Left lung (tissue), 10 donors: Measurements from ENCODE around the gene JARID2. TPM values are rescaled to one million over a fixed set of nuclear protein-coding genes. Genes with fewer than 3 reads are reported as not detected.

Experiments used
- ATAC-seq: fragments of 200-7000 bp; cut with Tn5 transposase; one replicate; pipeline ENCODE4 v1.9.1; 2020; ENCODE audit warnings: moderate library complexity
- DNase-seq, 4 donors: peaks; one replicate each; pipeline ENCODE4 v3.0.0-alpha.2; 2013 to 2020
- H3K27ac ChIP-seq, 2 donors: fragments of 200-600 bp; sonication (generic) in 1 of 2; one replicate each; pipeline versions ENCODE4 v1.5.0 to v1.8.0; 2020 to 2021
- H3K27me3 ChIP-seq, 2 donors: fragments of 200-600 bp; sonication (generic) in 1 of 2; one replicate each; pipeline versions ENCODE4 v1.5.0 to v1.8.0; 2020 to 2021
- H3K36me3 ChIP-seq, 2 donors: fragments of 200-600 bp; sonication (generic) in 1 of 2; one replicate each; pipeline versions ENCODE4 v1.5.0 to v1.8.0; 2020 to 2021
- H3K4me1 ChIP-seq, 2 donors: fragments of 200-600 bp; one replicate each; pipeline ENCODE4 v1.8.0; 2021
- H3K4me3 ChIP-seq, 2 donors: fragments of 200-600 bp; sonication (generic) in 1 of 2; one replicate each; pipeline versions ENCODE4 v1.5.0 to v1.8.0; 2020 to 2021; ENCODE audit warnings: mild to moderate bottlenecking in 1 of 2
- H3K9me3 ChIP-seq, 2 donors: fragments of 200-600 bp; sonication (generic) in 1 of 2; one replicate each; pipeline versions ENCODE4 v1.5.0 to v1.8.0; 2020 to 2021
- CTCF ChIP-seq, 2 donors: fragments of 200-600 bp; sonication (generic) in 1 of 2; IDR thresholded peaks; one replicate each; pipeline versions ENCODE4 v1.5.0 to v1.8.0; 2021; ENCODE audit warnings: antibody characterized with exemption in 2 of 2
- intact Hi-C, 2 donors: fragments of 100-400 bp; cut with DNase I; formaldehyde crosslinking; loops; one replicate each; pipeline versions ENCODE4 v1.11.2 to v1.14.2; 2022
- polyA plus RNA-seq, 6 donors: library from polyadenylated mRNA; unstranded; fragments of 120-200 nt; gene quantifications; one replicate each; pipeline ENCODE4 v1.2.1, GENCODE V29; 2013; ENCODE audit not compliant: insufficient read length in 6 of 6
- total RNA-seq, 2 donors: library from RNA; stranded (reverse); fragmentation: NEBNext Ultra II Directional; extraction: Animal tissue kit (Norgen Biotek cat#: 25700); gene quantifications; one replicate each; pipeline ENCODE4 v1.2.1, GENCODE V29; 2021
- donor health status: DM: no; HTN: yes; CAD: no.
- donor health status: DM: no; HTN: no; CAD: no.

JARID2 gene
- total and polyA plus RNA-seq, 8 donors, result 10.2 to 19.4 (median 17.8) TPM

- DNase-seq, result no peak
- no peak for ATAC-seq
- intact Hi-C loops, result no loop called here
- no peaks in the 10 kb centered on the region for H3K9me3 ChIP-seq
- peaks cover 12 to 85% of the 10 kb centered on the region in 2 donors for H3K4me1 ChIP-seq
- H3K27ac ChIP-seq, result no peak overlapping the region
- H3K4me3 ChIP-seq, result no peak overlapping the region
- no peak for TF ChIP-seq CTCF (IDR thresholded peaks at IDR 0.05)
- H3K36me3 ChIP-seq, result no peaks in the 10 kb centered on the region
- no peaks in the 10 kb centered on the region for H3K27me3 ChIP-seq
Observed at GRCh38 chr6:15257357-15258132, 11.7 kb downstream of the JARID2 start.

DNA sequence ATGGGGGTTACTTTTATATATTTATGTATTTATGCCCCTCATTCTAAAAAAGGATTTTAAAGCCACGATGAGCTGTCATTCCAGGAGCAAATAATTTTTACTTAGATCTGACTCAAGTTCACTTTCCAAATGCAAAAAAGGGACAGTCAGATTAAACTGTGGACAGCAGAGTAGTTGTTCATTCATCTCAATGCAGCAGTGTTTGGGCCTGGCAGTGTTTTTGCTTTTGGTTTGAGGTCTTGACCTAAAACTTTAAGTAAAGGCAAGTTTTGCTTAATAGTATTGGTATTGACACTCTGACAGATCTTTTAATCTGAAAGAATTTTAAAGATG lies 13.9 kb downstream of the JARID2 start:
- Histone ChIP-seq H3K4me1 (peaks cover 17 to 83% of the 10 kb centered on the region in 2 donors), H3K27me3 (no peaks in the 10 kb centered on the region), H3K27ac (no peak overlapping the region), H3K36me3 (no peaks in the 10 kb centered on the region), H3K4me3 (no peak overlapping the region), H3K9me3 (no peaks in the 10 kb centered on the region)
- TF ChIP-seq CTCF (IDR thresholded peaks at IDR 0.05), result no peak
- ATAC-seq (no peak), DNase-seq (no peak)
- intact Hi-C loops, result no loop called here

GRCh38 chr6:15260099-15260821 lies 14.4 kb downstream of the JARID2 start:
- ATAC-seq, result peak; percentile 67
- intact Hi-C loops, result no loop called here

GRCh38 chr6:15263780-15264374 lies 18.0 kb downstream of the JARID2 start:
- no peak for TF ChIP-seq CTCF (IDR thresholded peaks at IDR 0.05)
- H3K4me1 ChIP-seq, result peaks cover 33 to 93% of the 10 kb centered on the region in 2 donors
- no peaks in the 10 kb centered on the region for H3K36me3 ChIP-seq
- intact Hi-C loops, result no loop called here
- no peaks in the 10 kb centered on the region for H3K27me3 ChIP-seq
- no peak for DNase-seq
- no peak overlapping the region for H3K4me3 ChIP-seq
- H3K27ac ChIP-seq, result no peak overlapping the region
- ATAC-seq, result no peak
- no peaks in the 10 kb centered on the region for H3K9me3 ChIP-seq

More at GRCh38 chr6:15260099-15260821, 14.4 kb downstream of the JARID2 start:
- no peak for DNase-seq
- Histone ChIP-seq H3K9me3 (no peaks in the 10 kb centered on the region), H3K4me3 (no peak overlapping the region), H3K4me1 (peaks cover 22 to 83% of the 10 kb centered on the region in 2 donors), H3K27me3 (no peaks in the 10 kb centered on the region), H3K36me3 (no peaks in the 10 kb centered on the region), H3K27ac (no peak overlapping the region)
- TF ChIP-seq CTCF (IDR thresholded peaks at IDR 0.05), result no peak

DNA sequence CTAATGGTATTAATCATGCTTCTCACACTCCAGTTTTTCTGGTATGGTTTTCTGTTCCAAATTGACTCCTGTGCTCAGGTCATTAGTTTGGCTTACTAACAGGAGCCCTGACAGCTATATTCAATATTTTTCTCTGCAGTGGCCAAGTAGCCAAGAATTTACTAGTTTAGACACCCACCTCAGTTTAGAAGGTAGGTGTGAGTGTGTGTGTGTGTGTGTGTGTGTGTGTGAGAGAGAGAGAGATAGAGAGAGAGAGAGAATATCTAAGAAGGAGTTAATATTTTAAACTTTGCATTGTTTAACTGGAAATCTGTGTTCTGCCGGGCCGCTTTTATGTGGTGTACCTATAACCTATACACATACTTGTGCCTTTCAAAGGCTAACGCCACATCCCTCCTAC lies 18.5 kb downstream of the JARID2 start:
- TF ChIP-seq CTCF (IDR thresholded peaks at IDR 0.05), result no peak
- DNase-seq (no peak), ATAC-seq (no peak)
- intact Hi-C loops, result no loop called here
- Histone ChIP-seq H3K9me3 (no peaks in the 10 kb centered on the region), H3K36me3 (no peaks in the 10 kb centered on the region), H3K4me1 (peaks cover 31 to 92% of the 10 kb centered on the region in 2 donors), H3K27me3 (no peaks in the 10 kb centered on the region), H3K4me3 (no peak overlapping the region), H3K27ac (peak overlapping the region in 1 of 2 donors; percentile 66)
